Breast epithelium (tissue), 4 donors: ENCODE results near the gene ITGB1BP1. TPM values are rescaled to one million over a fixed set of nuclear protein-coding genes. Genes with fewer than 3 reads are reported as not detected.

Experiments used
- DNase-seq, 2 donors: peaks; one replicate each; pipeline ENCODE4 v3.0.0-alpha.2; 2019; ENCODE audit warnings: low spot score in 2 of 2
- H3K27ac ChIP-seq, 2 donors: fragments of 200-600 bp; sonication (generic) in 1 of 2; one replicate each; pipeline ENCODE4 v1.5.1; 2016 to 2019; ENCODE audit warnings: mild to moderate bottlenecking in 1 of 2
- H3K27me3 ChIP-seq, 2 donors: fragments of 200-600 bp; sonication (generic) in 1 of 2; one replicate each; pipeline versions ENCODE4 v1.5.1 to v1.6.0; 2017 to 2019; ENCODE audit warnings: control low read depth in 1 of 2, mild to moderate bottlenecking in 1 of 2
- H3K36me3 ChIP-seq: fragments of 200-600 bp; one replicate; pipeline ENCODE4 v1.5.1; 2019
- H3K4me1 ChIP-seq, 2 donors: fragments of 200-600 bp; sonication (generic); one replicate each; pipeline ENCODE4 v1.5.1; 2016 to 2019; ENCODE audit warnings: control low read depth in 1 of 2
- H3K4me3 ChIP-seq, 3 donors: fragments of 200-600 bp; sonication (generic); 1 replicate in 2 of 3; 2 replicates in 1 of 3; pipeline ENCODE4 v1.5.1; 2016 to 2019; ENCODE audit warnings: mild to moderate bottlenecking in 3 of 3, moderate library complexity in 2 of 3
- H3K9me3 ChIP-seq, 2 donors: fragments of 200-600 bp; sonication (generic) in 1 of 2; one replicate each; pipeline ENCODE4 v1.5.1; 2016 to 2019; ENCODE audit warnings: control low read depth in 1 of 2
- POLR2A ChIP-seq: fragments of 450-650 bp; IDR thresholded peaks from one replicate; pipeline ENCODE4 v1.6.1; 2016; ENCODE audit warnings: antibody characterized with exemption, mild to moderate bottlenecking, moderate library complexity
- POLR2AphosphoS5 ChIP-seq, 3 donors: sonication (generic); formaldehyde crosslinking; IDR thresholded peaks; one replicate each; pipeline ENCODE4 v1.6.1; 2017; ENCODE audit warnings: antibody characterized with exemption in 3 of 3
- intact Hi-C: fragments of 100-400 bp; cut with DNase I; formaldehyde crosslinking; loops from one replicate; pipeline ENCODE4 v1.15.1; 2023; ENCODE audit warnings: low total_unique reads
- total RNA-seq, 3 donors: library from RNA; depleted of rRNA; stranded (reverse); fragments of >200 nt; gene quantifications; one replicate each; pipeline ENCODE4 v1.1.0, GENCODE V29; 2016
- TF ChIP-seq, protein P1 (sequence below), 3 donors: fragments of 450-650 bp; IDR thresholded peaks; one replicate each; pipeline ENCODE4 v1.5.1; 2016 to 2017; ENCODE audit warnings: antibody characterized with exemption in 3 of 3, mild to moderate bottlenecking in 3 of 3, moderate library complexity in 3 of 3

Gene ITGB1BP1, protein sequence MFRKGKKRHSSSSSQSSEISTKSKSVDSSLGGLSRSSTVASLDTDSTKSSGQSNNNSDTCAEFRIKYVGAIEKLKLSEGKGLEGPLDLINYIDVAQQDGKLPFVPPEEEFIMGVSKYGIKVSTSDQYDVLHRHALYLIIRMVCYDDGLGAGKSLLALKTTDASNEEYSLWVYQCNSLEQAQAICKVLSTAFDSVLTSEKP
- total RNA-seq, result 100 to 1,000 TPM in 1 of 3 donors, 10 to 100 TPM in 2; 35.7 to 271 (median 63.3) TPM

DNA sequence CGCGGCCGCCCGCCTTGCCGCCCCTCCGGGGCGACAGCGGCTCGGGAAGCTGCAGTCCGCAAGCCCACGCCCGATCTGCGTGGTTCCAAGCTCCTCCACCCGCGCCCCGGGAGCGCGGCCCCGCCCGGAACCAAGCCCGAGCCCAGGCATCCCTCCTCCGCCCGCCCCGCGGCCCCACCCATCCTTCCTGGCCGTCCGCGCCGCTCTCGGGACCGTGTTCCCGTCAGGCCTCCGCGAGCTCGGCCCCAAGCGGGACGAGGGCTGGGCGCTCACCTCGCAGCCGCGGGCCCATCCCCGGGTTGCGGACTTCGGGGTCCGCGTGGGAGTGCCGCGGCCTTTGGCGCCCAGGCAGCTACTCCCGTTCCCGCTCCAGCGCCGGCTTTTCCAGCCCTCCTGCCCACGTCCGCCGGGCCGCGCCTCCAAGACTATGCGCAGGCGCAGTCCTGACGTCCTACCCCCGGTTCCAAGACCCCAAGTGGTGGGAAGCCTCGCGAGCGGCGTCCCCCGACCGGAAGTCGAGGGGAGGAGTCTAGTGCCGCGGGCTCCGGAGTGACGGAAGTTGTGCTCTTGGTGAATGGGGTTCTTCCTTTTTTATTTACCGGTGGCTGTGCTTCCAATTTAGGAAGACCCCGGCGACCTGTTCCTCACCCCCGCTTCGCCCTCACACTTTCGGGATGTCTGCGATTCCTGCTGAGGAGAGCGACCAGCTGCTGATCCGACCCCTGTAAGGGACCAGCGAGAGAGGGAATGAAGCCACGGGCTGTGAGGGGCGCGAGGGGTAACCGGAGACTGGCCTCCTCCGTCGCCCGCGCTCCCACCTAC lies at the start of gene ITGB1BP1, which contains the start of gene CPSF3:
TSS of gene ITGB1BP1 (minus strand) at position 429 of the 822 bp plus-strand sequence. CDS start 4,831 bp downstream, outside the sequence.
TSS of gene CPSF3 (plus strand) at position 555 of the 822 bp plus-strand sequence. CDS start at position 675, 120 bp downstream.
- Histone ChIP-seq H3K4me3 (peak within 1 kb of the TSS; percentile 81 to 97 (median 91)), H3K4me1 (peaks cover 0 to 19% of the 10 kb centered on the region in 2 donors)
- intact Hi-C loops, result no loop called here

DNA sequence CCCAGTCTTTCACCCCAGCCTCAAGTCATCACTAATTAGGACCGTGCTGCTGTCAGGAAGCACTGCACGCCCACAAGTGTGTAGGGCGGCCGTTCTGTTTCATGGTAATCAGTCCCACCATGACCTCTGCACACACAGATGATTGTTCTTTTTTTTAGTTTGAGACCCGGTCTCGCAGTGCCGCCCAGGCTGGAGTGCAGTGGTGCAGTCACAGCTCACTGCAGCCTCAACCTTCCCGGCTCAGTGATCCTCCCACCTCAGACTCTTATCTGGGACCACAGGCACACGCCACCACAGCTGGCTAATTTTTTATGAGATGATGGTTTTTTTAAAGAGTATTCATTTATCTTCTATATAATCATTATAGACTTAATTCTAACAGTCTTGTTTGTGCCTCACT lies 49.2 kb upstream of the ITGB1BP1 start:
- H3K27ac ChIP-seq, result no peak overlapping the region
- no peak overlapping the region for H3K4me3 ChIP-seq
- no peaks in the 10 kb centered on the region for H3K27me3 ChIP-seq
- H3K9me3 ChIP-seq, result no peaks in the 10 kb centered on the region
- TF ChIP-seq POLR2A (no peak), POLR2AphosphoS5 (IDR thresholded peaks at IDR 0.05) (no peak)
- TF ChIP-seq, protein P1, sequence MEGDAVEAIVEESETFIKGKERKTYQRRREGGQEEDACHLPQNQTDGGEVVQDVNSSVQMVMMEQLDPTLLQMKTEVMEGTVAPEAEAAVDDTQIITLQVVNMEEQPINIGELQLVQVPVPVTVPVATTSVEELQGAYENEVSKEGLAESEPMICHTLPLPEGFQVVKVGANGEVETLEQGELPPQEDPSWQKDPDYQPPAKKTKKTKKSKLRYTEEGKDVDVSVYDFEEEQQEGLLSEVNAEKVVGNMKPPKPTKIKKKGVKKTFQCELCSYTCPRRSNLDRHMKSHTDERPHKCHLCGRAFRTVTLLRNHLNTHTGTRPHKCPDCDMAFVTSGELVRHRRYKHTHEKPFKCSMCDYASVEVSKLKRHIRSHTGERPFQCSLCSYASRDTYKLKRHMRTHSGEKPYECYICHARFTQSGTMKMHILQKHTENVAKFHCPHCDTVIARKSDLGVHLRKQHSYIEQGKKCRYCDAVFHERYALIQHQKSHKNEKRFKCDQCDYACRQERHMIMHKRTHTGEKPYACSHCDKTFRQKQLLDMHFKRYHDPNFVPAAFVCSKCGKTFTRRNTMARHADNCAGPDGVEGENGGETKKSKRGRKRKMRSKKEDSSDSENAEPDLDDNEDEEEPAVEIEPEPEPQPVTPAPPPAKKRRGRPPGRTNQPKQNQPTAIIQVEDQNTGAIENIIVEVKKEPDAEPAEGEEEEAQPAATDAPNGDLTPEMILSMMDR (IDR thresholded peaks at IDR 0.05), result no peak
- H3K36me3 ChIP-seq, result no peaks in the 10 kb centered on the region
- no peak for DNase-seq
- H3K4me1 ChIP-seq, result peaks cover 0 to 3% of the 10 kb centered on the region in 2 donors
- intact Hi-C loops, result no loop called here

More for the DNA sequence above, at the start of gene ITGB1BP1, which contains the start of gene CPSF3:
- Histone ChIP-seq H3K27ac (peak within 1 kb of the TSS; percentile 88 to 93), H3K27me3 (no peaks in the 10 kb centered on the region), H3K9me3 (no peaks in the 10 kb centered on the region), H3K36me3 (no peaks in the 10 kb centered on the region)
- TF ChIP-seq, protein P1 (IDR thresholded peaks at IDR 0.05), result peak in 2 of 3 donors; percentile 16 to 25
- TF ChIP-seq POLR2AphosphoS5 (IDR thresholded peaks at IDR 0.05), result peak; percentile 64 to 85 (median 83)
- peak; percentile 29 for TF ChIP-seq POLR2A
- peak; percentile 92 to 96 for DNase-seq

DNA sequence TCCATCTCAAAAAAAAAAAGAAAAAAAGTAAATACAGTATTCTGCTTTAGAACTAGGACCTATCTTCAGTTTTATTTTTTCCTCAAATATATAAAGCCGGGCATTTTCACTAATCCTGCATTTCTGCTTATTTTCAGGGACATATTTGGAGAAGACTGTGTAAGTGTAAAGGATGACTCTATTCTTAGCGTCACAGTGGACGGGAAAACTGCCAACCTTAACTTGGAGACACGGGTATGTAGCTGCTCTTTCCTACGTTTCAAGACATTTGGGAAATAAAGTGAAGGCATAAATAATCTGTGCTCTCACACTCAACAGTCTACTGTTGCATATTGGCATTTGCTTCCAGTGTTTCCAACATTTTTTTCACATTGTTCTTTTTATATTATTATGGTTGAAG lies 47.9 kb upstream of the ITGB1BP1 start:
- intact Hi-C loops, result no loop called here
- H3K27me3 ChIP-seq, result no peaks in the 10 kb centered on the region
- DNase-seq, result no peak
- no peak overlapping the region for H3K27ac ChIP-seq
- peaks cover 0 to 3% of the 10 kb centered on the region in 2 donors for H3K4me1 ChIP-seq
- TF ChIP-seq POLR2A, result no peak
- TF ChIP-seq POLR2AphosphoS5 (IDR thresholded peaks at IDR 0.05), result no peak
- TF ChIP-seq, protein P1 (IDR thresholded peaks at IDR 0.05), result no peak
- no peak overlapping the region for H3K4me3 ChIP-seq
- H3K36me3 ChIP-seq, result no peaks in the 10 kb centered on the region
- no peaks in the 10 kb centered on the region for H3K9me3 ChIP-seq

DNA sequence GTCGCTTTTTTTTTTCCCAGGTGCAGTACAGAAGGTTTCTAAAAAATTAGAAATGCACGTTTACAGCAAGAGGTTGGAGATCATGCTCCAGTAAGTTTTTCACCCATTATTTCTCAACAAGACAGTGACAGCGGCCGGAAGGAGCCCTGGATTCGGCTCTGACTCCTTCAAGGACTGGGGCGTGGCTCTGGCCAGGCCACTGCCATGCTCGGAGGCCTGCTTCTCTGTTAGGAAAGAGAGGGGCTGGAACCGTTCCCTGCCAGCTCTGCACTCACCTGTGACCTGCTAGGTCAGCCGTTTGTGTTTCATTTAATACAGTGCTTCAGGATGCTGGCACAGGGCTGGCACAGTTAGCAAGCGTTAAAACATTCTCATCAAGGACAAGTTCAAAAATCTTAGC lies 44.4 kb upstream of the ITGB1BP1 start:
- Histone ChIP-seq H3K4me1 (no peaks in the 10 kb centered on the region), H3K27me3 (no peaks in the 10 kb centered on the region), H3K36me3 (no peaks in the 10 kb centered on the region), H3K4me3 (no peak overlapping the region), H3K9me3 (no peaks in the 10 kb centered on the region), H3K27ac (no peak overlapping the region)
- DNase-seq, result no peak
- TF ChIP-seq, protein P1 (IDR thresholded peaks at IDR 0.05), result no peak
- TF ChIP-seq POLR2A (no peak), POLR2AphosphoS5 (IDR thresholded peaks at IDR 0.05) (no peak)
- intact Hi-C loops, result no loop called here
